Endodermal cell (in vitro differentiated cells): ENCODE data around the gene HACD1. TPM values are rescaled to one million over a fixed set of nuclear protein-coding genes. Genes with fewer than 3 reads are reported as not detected.

Source experiments
- DNase-seq: peaks from one replicate; pipeline ENCODE4 v3.0.0-alpha.2; 2017
- H3K27ac ChIP-seq: 2 replicates; pipeline ENCODE4 v1.5.1; 2013; ENCODE audit warnings: mild to moderate bottlenecking, low read depth, low read length, moderate library complexity
- H3K27me3 ChIP-seq: 2 replicates; pipeline ENCODE4 v1.6.1; 2013; ENCODE audit warnings: mild to moderate bottlenecking, low read length, moderate library complexity; ENCODE audit not compliant: insufficient read depth, control insufficient read depth, poor library complexity, severe bottlenecking
- H3K36me3 ChIP-seq: 2 replicates; pipeline ENCODE4 v1.7.0; 2013; ENCODE audit warnings: mild to moderate bottlenecking, low read length, moderate library complexity; ENCODE audit not compliant: control insufficient read depth, insufficient read depth
- H3K4me1 ChIP-seq: one replicate; pipeline ENCODE4 v1.7.0; 2013; ENCODE audit warnings: low read length; ENCODE audit not compliant: control insufficient read depth, insufficient read depth
- H3K4me3 ChIP-seq: 2 replicates; pipeline ENCODE4 v1.5.1; 2013; ENCODE audit warnings: mild to moderate bottlenecking, low read length, moderate library complexity
- H3K9ac ChIP-seq: 2 replicates; pipeline ENCODE4 v1.6.1; 2013; ENCODE audit warnings: mild to moderate bottlenecking, low read length, moderate library complexity; ENCODE audit not compliant: poor library complexity, severe bottlenecking; ENCODE audit errors: extremely low read depth
- H3K9me3 ChIP-seq: 2 replicates; pipeline ENCODE4 v1.6.1; 2013; ENCODE audit warnings: mild to moderate bottlenecking, low read length, moderate library complexity; ENCODE audit not compliant: control insufficient read depth
- H3K27ac Mint-ChIP-seq: 2 replicates; pipeline ENCODE4 v1.8.0; 2020; ENCODE audit warnings: mixed read lengths
- H3K27me3 Mint-ChIP-seq: 2 replicates; pipeline ENCODE4 v1.8.0; 2021; ENCODE audit warnings: mild to moderate bottlenecking, mixed read lengths; ENCODE audit not compliant: insufficient read depth
- H3K36me3 Mint-ChIP-seq: 2 replicates; pipeline ENCODE4 v1.8.0; 2020; ENCODE audit warnings: low read depth, mixed read lengths
- H3K4me1 Mint-ChIP-seq: 2 replicates; pipeline ENCODE4 v1.8.0; 2020; ENCODE audit warnings: mixed read lengths
- H3K4me3 Mint-ChIP-seq: 2 replicates; pipeline ENCODE4 v1.8.0; 2020; ENCODE audit warnings: mild to moderate bottlenecking, moderate library complexity, mixed read lengths
- H3K9me3 Mint-ChIP-seq: 2 replicates; pipeline ENCODE4 v1.8.0; 2020; ENCODE audit warnings: mild to moderate bottlenecking, mixed read lengths
- WGBS, 2 experiments: methylation state at CpG; one replicate each; pipeline versions ENCODE4 v1.1.5 to v1.1.7; 2013; ENCODE audit warnings: missing lambda C conversion rate in 2 of 2, mixed read lengths in 1 of 2; ENCODE audit not compliant: insufficient coverage in 1 of 2, insufficient read length in 1 of 2; 5-methylcytosine and 5-hydroxymethylcytosine counted together
- total RNA-seq, 2 donors: library from RNA; stranded (reverse); fragmentation: NEBNext Ultra II Directional in 1 of 2; extraction: Animal tissue kit (Norgen Biotek cat#: 25700) in 1 of 2; gene quantifications; 2 replicates in 1 of 2; 3 replicates in 1 of 2; pipeline ENCODE4 v1.2.1, GENCODE V29; 2021
- TF ChIP-seq, protein P1 (sequence below): fragments of 200-600 bp; sonication (generic); conservative IDR thresholded peaks from 2 replicates; pipeline ENCODE4 v1.5.0; 2021; ENCODE audit warnings: antibody characterized with exemption, mild to moderate bottlenecking

The HACD1 gene
- total RNA-seq, 2 donors from 2014 or later = 25.6 to 34.1 TPM

DNA sequence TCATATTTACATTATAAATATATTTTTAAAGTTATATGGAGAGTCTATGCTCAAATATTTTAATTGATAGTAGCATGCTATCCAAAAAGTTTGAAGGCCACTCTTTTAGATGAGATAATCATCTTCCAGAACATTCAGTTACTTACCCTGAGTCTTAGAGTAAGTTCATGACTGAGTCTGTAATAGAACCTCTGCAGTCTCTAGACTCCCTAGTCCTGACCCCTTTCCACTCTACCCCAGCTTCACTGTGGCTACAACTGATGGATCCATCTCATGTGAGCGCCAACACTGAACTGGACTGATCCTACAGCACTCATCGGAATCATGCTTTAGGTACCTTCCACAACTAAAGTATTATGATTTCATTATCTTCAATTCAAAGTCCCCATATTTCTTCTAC is 10.1 kb downstream of the HACD1 start:
- Mint-ChIP-seq H3K4me1 (no peaks in the 10 kb centered on the region), H3K4me3 (no peak overlapping the region), H3K27ac (no peak overlapping the region), H3K9me3 (no peaks in the 10 kb centered on the region), H3K27me3 (no peaks in the 10 kb centered on the region), H3K36me3 (peaks cover 10% of the 10 kb centered on the region)
- 79 to 100% methylated on average over 2 of the region's 2 CpGs for WGBS, 2 experiments
- Histone ChIP-seq H3K27me3 (no peaks in the 10 kb centered on the region), H3K36me3 (peaks cover 28% of the 10 kb centered on the region), H3K4me1 (no peaks in the 10 kb centered on the region), H3K27ac (no peak overlapping the region), H3K4me3 (no peak overlapping the region), H3K9me3 (no peaks in the 10 kb centered on the region), H3K9ac (no peak overlapping the region)
- TF ChIP-seq, protein P1, sequence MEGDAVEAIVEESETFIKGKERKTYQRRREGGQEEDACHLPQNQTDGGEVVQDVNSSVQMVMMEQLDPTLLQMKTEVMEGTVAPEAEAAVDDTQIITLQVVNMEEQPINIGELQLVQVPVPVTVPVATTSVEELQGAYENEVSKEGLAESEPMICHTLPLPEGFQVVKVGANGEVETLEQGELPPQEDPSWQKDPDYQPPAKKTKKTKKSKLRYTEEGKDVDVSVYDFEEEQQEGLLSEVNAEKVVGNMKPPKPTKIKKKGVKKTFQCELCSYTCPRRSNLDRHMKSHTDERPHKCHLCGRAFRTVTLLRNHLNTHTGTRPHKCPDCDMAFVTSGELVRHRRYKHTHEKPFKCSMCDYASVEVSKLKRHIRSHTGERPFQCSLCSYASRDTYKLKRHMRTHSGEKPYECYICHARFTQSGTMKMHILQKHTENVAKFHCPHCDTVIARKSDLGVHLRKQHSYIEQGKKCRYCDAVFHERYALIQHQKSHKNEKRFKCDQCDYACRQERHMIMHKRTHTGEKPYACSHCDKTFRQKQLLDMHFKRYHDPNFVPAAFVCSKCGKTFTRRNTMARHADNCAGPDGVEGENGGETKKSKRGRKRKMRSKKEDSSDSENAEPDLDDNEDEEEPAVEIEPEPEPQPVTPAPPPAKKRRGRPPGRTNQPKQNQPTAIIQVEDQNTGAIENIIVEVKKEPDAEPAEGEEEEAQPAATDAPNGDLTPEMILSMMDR = no peak
- DNase-seq = no peak

DNA sequence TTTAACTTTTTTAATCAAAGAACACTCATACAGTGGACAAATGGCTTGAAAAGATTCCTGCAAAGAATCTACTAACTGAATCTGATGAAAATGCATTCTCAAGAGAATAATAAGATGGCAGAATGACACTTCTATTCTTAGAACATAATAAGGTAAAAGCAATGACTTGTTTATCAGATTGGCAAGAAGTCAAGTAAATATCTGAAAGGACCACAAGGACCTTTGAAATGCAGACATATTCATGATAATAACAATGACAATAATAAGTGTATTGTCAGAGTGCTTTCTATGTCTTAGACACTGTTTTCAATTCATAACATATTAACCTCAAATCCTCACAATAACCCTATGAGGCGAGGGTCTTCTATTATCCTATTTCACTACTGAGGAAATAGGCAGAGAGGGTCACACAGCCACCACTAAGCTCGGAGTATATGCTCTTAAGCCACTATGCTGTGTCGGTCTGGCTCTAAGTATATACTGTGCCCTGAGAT is 10.6 kb downstream of the HACD1 start:
- Mint-ChIP-seq H3K27ac (no peak overlapping the region), H3K36me3 (peaks cover 12% of the 10 kb centered on the region), H3K9me3 (no peaks in the 10 kb centered on the region), H3K27me3 (no peaks in the 10 kb centered on the region), H3K4me3 (no peak overlapping the region), H3K4me1 (no peaks in the 10 kb centered on the region)
- H3K9me3 ChIP-seq = no peaks in the 10 kb centered on the region
- TF ChIP-seq, protein P1 = no peak
- WGBS, 2 experiments = 71 to 86% methylated on average over 1 to 2 of the region's 3 CpGs
- peaks cover 29% of the 10 kb centered on the region for H3K36me3 ChIP-seq
- H3K9ac ChIP-seq = no peak overlapping the region
- no peaks in the 10 kb centered on the region for H3K27me3 ChIP-seq
- DNase-seq = no peak
- no peaks in the 10 kb centered on the region for H3K4me1 ChIP-seq
- no peak overlapping the region for H3K4me3 ChIP-seq
- H3K27ac ChIP-seq = no peak overlapping the region

DNA sequence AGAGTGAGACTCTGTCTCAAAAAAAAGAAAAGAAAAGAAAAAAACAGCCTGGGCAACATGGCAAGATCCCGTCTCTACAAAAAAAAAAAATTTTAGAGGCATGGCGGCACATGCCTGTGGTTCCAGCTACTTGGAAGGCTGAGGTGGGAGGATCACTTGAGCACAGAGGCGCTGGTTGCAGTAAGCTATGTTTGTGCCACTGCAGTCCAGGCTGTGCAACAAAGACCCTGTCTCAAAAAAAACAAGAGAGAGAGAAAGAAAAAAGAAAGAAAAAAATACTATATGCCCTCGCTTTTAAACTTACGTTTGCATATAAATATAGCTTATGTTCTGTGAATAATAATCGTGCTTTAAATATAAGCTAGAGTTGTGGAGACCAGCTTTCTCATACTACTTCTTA is 11.2 kb downstream of the HACD1 start:
- H3K4me1 ChIP-seq = no peaks in the 10 kb centered on the region
- no peaks in the 10 kb centered on the region for H3K9me3 Mint-ChIP-seq
- no peaks in the 10 kb centered on the region for H3K27me3 Mint-ChIP-seq
- no peaks in the 10 kb centered on the region for H3K4me1 Mint-ChIP-seq
- no peak for DNase-seq
- H3K4me3 Mint-ChIP-seq = no peak overlapping the region
- H3K9me3 ChIP-seq = no peaks in the 10 kb centered on the region
- no peaks in the 10 kb centered on the region for H3K27me3 ChIP-seq
- peaks cover 35% of the 10 kb centered on the region for H3K36me3 ChIP-seq
- H3K9ac ChIP-seq = no peak overlapping the region
- H3K27ac Mint-ChIP-seq = no peak overlapping the region
- H3K27ac ChIP-seq = no peak overlapping the region
- WGBS, 2 experiments = 96 to 100% methylated on average over 3 to 4 of the region's 6 CpGs
- TF ChIP-seq, protein P1 = no peak
- H3K36me3 Mint-ChIP-seq = peaks cover 10% of the 10 kb centered on the region
- no peak overlapping the region for H3K4me3 ChIP-seq
